Brain microvascular endothelial cell (primary cell): Measurements from ENCODE around the gene TNRC6C.
"Not testable (repeated sequence)": the region's sequence is repeated elsewhere in the genome, so short reads cannot be mapped to it uniquely, and the experiment has no call there.

Source experiments
- DNase-seq: peaks from one replicate; pipeline ENCODE4 v3.0.0-alpha.2; 2020
- H3K27ac ChIP-seq: fragments of 250-450 bp; sonication (Bioruptor Pico); 2 replicates; pipeline ENCODE4 v1.5.1; 2020; ENCODE audit warnings: mild to moderate bottlenecking, moderate library complexity
- H3K27me3 ChIP-seq: fragments of 250-450 bp; sonication (Bioruptor Pico); replicated peaks from 2 replicates; pipeline ENCODE4 v1.5.1; 2020; ENCODE audit warnings: mild to moderate bottlenecking
- H3K36me3 ChIP-seq: fragments of 250-450 bp; sonication (Bioruptor Pico); replicated peaks from 2 replicates; pipeline ENCODE4 v1.5.1; 2020; ENCODE audit warnings: mild to moderate bottlenecking
- H3K4me3 ChIP-seq: 2 replicates; pipeline ENCODE4 v1.5.1; 2011; ENCODE audit warnings: low read depth, mild to moderate bottlenecking, control low read depth, low read length, moderate library complexity
- in situ Hi-C: cut with HindIII; loops from 2 replicates; pipeline ENCODE4 v1.10.0; 2017; ENCODE audit warnings: low sequenced_read_pairs, low pct_ligation_motif_present
- TF ChIP-seq, protein P1 (sequence below): IDR thresholded peaks from 2 replicates; pipeline ENCODE4 v1.5.1; 2011; ENCODE audit warnings: low read depth, mild to moderate bottlenecking, moderate library complexity, low read length, control low read depth, inconsistent platforms; ENCODE audit errors: missing control alignments

Gene TNRC6C

DNA sequence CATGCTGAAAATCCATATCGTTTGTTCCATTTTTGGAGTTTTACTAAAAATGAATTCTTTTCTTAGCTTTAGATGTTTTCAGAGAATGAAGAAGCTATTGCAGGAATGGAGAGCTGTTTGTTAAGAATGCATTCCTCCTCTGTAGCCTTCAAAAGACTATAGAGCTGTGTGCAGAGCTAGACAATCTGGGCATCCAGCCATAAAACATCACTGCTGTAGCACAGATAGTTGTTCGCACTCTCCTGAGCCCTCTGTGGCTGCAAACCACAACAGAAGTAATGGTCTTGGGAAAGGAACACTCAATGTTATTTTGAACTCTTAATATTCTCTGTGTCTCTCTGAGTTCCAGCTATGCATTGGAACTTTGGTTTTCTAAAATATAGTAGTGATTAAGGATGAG, 4.9 kb downstream of the TNRC6C start:
- H3K4me3 ChIP-seq = no peak overlapping the region
- H3K27me3 ChIP-seq = no peaks in the 10 kb centered on the region
- TF ChIP-seq, protein P1, sequence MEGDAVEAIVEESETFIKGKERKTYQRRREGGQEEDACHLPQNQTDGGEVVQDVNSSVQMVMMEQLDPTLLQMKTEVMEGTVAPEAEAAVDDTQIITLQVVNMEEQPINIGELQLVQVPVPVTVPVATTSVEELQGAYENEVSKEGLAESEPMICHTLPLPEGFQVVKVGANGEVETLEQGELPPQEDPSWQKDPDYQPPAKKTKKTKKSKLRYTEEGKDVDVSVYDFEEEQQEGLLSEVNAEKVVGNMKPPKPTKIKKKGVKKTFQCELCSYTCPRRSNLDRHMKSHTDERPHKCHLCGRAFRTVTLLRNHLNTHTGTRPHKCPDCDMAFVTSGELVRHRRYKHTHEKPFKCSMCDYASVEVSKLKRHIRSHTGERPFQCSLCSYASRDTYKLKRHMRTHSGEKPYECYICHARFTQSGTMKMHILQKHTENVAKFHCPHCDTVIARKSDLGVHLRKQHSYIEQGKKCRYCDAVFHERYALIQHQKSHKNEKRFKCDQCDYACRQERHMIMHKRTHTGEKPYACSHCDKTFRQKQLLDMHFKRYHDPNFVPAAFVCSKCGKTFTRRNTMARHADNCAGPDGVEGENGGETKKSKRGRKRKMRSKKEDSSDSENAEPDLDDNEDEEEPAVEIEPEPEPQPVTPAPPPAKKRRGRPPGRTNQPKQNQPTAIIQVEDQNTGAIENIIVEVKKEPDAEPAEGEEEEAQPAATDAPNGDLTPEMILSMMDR = no peak
- no peaks in the 10 kb centered on the region for H3K36me3 ChIP-seq
- in situ Hi-C loops = no loop called here
- no peak overlapping the region for H3K27ac ChIP-seq
- peak; percentile 93 for DNase-seq

- in situ Hi-C loops = no loop called here
- Histone ChIP-seq H3K27ac (no peak overlapping the region), H3K36me3 (no peaks in the 10 kb centered on the region), H3K27me3 (no peaks in the 10 kb centered on the region), H3K4me3 (no peak overlapping the region)
- TF ChIP-seq, protein P1 = no peak
- DNase-seq = no peak
Measured at GRCh38 chr17:77965352-77965751, 6.8 kb downstream of the TNRC6C start.

DNA sequence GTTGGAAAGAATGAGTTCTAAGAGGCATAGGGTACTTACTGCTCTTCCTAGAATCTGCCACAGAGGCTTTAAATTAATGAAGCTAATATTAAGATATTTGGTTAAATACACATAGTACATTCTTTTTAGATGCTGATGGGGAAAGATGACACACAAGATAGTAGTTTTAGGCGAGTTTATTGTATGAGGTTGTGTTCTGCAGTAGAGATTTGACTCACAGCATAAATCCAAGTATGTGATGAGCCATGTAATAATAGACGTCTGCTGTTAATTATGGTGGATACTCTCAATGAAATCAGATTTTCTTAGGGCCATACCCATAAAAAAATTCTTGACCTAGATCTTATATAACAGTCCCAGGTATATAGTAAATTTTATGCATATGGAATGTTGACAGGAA, 8.0 kb downstream of the TNRC6C start:
- in situ Hi-C loops = no loop called here
- no peak overlapping the region for H3K27ac ChIP-seq
- H3K27me3 ChIP-seq = no peaks in the 10 kb centered on the region
- H3K4me3 ChIP-seq = no peak overlapping the region
- H3K36me3 ChIP-seq = no peaks in the 10 kb centered on the region
- TF ChIP-seq, protein P1 = no peak
- DNase-seq = no peak

- H3K27me3 ChIP-seq = no peaks in the 10 kb centered on the region
- H3K36me3 ChIP-seq = no peaks in the 10 kb centered on the region
- in situ Hi-C loops = no loop called here
- TF ChIP-seq, protein P1 = no peak
- DNase-seq = no peak
- no peak overlapping the region for H3K4me3 ChIP-seq
- no peak overlapping the region for H3K27ac ChIP-seq
Measured at GRCh38 chr17:77968788-77969187, 10.3 kb downstream of the TNRC6C start.

GRCh38 chr17:77972271-77972670, 13.8 kb downstream of the TNRC6C start:
- in situ Hi-C loops, DNase-seq, H3K4me3 ChIP-seq, H3K27me3 ChIP-seq, H3K36me3 ChIP-seq, H3K27ac ChIP-seq: not testable (repeated sequence)

DNA sequence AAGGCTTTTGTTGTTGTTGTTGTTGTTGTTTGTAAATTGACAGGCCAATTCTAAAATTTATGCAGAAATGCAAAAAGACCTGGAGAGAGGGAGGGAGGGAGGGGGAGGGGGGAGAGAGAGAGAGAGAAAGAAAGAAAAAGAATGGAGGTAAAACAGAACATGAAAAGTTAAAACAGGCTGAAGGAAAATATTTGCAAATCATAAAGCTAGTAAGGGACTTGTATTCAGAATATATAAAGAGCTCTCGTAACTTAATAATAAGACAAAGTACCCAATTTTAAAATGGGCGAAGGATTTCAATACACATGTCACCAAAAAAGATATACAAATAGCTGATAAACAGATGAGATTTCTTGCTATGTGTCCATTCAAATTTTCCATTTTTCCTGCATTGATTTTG, 15.4 kb downstream of the TNRC6C start:
- Histone ChIP-seq H3K27me3 (no peaks in the 10 kb centered on the region), H3K27ac (no peak overlapping the region), H3K4me3 (no peak overlapping the region), H3K36me3 (no peaks in the 10 kb centered on the region)
- TF ChIP-seq, protein P1 = no peak
- DNase-seq = no peak
- in situ Hi-C loops = no loop called here
